ENCODE results near the gene TACC2. TPM values are rescaled to one million over a fixed set of nuclear protein-coding genes. Genes with fewer than 3 reads are reported as not detected.
A peak's percentile ranks its signal among the peaks of the same experiment; 100 is the strongest.
"Not testable (repeated sequence)": the region's sequence is repeated elsewhere in the genome, so short reads cannot be mapped to it uniquely, and the experiment has no call there.

TACC2 gene
- total RNA-seq, 1 experiment from 2014 or later, result 7.3 TPM

DNA sequence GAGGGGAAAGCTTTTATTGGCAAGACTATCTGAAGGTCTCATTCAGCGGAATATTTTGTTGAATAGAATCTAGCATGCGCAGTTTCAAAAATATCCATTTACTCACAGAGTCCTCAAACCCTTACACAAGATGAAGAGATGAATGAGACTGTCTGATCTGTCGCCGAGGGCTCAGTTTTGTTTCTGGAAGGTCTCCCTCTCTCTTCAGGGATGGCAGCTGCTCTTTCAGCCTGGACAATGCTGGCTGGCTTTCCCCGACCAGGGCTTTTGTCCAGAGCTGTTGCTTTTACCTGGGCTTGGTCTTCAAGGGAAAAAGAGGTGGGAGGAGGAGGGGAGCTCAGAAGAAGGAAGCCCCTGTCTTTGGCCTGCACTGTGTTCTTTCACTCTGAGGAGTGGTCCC, 200.2 kb downstream of the TACC2 start:
- DNase-seq (ENCODE audit: low read depth), result no peak

GRCh38 chr10:122190176-122190943, 201.4 kb downstream of the TACC2 start:
- DNase-seq (ENCODE audit: low read depth), result no peak

DNA sequence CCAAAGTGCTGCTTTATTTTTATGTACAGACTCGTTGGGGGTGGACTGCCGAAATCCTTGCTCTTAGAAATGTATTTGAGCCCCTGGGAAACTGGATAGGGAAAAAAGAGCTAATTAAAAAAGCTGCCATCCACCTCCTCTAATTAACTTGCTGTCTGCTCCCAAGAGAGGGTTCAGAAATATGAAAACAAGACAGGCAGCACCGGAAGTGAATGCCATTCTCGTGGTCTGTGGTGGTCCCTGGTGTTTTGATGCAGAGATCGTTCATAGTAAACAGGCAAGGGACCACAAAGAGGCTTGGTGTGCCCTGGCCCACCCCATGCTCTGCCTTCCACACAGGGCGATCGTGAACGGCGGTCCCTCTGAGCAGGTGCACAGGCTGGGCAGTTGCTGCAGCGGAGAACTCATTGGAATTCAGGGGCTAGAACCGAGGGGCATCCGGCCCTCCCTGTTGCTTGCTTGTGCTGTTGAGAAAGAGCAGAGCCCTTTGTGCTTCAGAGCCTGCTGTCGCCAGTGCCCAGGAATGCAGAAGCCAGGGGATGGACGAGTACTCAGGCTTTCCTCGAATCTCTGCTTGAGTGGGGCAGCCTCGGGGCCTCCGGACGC, 203.1 kb downstream of the TACC2 start:
- DNase-seq (ENCODE audit: low read depth), result no peak

DNA sequence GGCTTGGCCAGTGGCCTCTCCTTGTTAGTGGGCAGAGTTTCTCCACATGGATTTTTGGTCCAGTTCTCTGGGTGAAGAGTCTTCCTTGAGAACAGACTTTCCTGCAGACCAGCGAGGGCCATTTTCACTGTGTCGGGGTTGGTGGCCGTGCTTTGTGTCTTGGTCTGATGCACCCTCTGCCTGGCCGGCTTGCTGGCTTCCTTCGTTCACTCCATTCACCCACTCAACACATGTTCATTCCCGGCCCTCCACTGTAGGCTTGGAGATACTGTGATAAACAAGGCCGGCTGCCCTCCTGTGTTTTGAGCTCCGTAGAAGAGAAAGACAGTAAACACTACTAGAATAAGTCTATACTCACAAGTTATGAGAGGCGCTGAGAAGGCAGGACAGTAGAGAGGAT, 205.3 kb downstream of the TACC2 start:
- DNase-seq (ENCODE audit: low read depth), result no peak

DNA sequence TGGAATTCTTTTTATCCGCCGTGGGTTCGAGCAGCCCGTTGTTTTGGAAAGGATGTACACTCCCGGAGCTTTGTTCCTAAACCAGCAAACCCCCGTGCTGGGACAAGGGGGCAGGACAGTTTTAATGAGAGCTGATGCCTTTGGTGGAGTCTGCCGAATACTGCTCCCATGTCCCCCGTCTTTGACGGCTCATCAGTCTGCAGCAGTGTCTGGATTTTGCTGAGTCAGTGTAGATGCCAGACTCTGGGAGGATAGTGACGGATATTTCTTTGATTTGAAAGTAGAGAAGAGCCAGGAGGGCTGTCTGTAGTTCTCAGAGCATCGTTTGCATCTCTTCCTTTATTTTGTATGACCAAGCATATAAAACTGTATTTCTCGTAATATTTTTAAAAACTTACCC, 207.3 kb downstream of the TACC2 start:
- no peak for DNase-seq (ENCODE audit: low read depth)

DNA sequence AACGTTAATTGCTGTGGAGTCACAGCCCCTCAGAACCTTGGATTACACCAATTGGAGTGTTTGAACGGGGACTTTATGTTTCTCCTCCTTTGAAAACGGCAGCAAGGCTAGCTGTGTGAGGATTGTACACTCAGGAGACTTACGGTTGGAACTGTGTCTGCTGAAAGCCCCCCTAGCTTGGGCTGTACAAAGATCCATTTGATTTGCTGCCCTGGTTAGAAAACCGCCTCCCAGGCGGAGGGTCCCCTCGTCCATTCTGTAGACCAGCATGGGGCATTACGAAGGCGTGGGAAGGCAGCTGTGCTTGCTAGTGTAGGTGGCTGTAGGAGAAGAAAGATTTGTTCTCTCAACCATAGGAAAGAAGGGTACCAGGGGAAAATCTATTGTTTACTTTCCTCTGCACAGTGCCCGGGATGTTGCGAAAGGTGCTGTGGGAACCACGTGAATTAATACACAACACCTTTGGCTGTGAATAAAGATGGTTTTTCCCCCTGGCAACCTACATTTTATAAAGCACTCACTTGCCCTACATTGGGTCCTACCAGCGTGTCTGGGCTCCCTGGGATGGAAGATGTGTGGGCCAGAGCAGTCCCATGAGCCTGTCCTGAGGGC, 208.8 kb downstream of the TACC2 start:
- DNase-seq (ENCODE audit: low read depth), result no peak

DNA sequence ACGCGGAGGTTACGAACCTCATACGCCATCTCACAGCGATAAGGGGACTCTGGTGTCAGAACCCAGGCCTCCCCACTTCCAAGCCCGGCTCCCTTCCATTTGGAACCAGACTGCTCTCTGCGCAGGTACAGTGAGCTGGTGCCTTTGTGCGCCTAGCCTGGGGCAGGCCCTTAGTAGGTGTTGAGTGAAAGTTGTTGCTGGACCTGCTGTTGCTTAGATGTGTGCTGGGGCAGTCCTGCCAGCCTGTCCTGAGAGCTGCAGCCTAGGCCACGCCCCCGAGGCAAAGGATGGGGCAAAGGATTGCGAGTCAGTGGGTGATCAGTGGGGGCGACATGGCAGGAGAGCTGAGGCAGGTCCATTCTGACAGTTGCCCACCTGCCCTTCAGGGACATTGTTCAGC, 209.7 kb downstream of the TACC2 start:
- DNase-seq (ENCODE audit: low read depth), result no peak

GRCh38 chr10:122199070-122199469, 210.1 kb downstream of the TACC2 start:
- no peak for DNase-seq (ENCODE audit: low read depth)

DNA sequence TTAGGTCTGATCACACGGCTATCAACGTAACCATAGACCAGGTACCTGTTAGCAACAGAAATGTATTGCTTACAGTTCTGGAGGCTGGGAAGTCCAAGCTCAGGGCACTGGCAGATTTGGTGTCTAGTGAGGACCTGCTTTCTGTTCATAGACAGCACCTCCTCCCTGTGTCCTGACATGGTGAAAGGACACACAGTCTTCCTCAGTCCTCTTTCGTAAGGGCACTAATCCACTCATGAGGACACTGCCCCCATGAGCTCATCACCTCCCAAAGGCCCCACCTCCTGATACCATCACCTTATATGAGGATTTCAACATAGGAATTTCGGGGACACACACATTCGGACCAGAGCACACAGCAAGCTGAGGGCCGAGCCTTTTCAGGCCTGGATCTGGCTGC, 210.7 kb downstream of the TACC2 start:
- no peak for DNase-seq (ENCODE audit: low read depth)

- DNase-seq (ENCODE audit: low read depth), result no peak
Observed at GRCh38 chr10:122201401-122201800, 212.4 kb downstream of the TACC2 start.

GRCh38 chr10:122203180-122203579, 214.2 kb downstream of the TACC2 start:
- not testable (repeated sequence) for DNase-seq (ENCODE audit: low read depth)

- DNase-seq (ENCODE audit: low read depth), result no peak
Observed at GRCh38 chr10:122204691-122205489, 215.9 kb downstream of the TACC2 start.

GRCh38 chr10:122206471-122207065, 217.6 kb downstream of the TACC2 start:
- peak; percentile 46 for DNase-seq (ENCODE audit: low read depth)

GRCh38 chr10:122207163-122207562, 218.2 kb downstream of the TACC2 start:
- DNase-seq (ENCODE audit: low read depth), result no peak

DNA sequence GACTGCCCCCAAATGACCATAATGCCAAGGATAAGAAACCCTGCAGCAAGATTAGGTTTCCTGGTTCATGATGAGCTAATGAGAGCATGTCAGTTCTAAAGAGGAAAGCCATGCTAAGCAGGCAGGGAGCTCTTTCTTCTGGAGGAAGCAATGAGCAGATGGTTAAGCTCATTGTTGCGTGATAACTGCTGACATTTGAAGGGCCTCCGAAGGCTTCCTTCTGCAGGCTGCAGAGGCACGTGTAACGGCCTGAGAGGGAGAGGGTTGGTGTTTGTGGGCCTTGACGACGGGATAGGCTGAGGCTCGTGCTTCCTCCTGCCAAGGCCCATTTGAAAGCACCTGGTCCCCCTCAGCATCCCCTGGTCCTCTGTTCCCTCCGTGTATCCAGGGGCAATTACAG, 218.6 kb downstream of the TACC2 start:
- DNase-seq (ENCODE audit: low read depth), result no peak

- DNase-seq (ENCODE audit: low read depth), result no peak
Observed at GRCh38 chr10:122208571-122209430, 219.8 kb downstream of the TACC2 start.

- no peak for DNase-seq (ENCODE audit: low read depth)
Observed at GRCh38 chr10:122210481-122211265, 221.7 kb downstream of the TACC2 start.

DNA sequence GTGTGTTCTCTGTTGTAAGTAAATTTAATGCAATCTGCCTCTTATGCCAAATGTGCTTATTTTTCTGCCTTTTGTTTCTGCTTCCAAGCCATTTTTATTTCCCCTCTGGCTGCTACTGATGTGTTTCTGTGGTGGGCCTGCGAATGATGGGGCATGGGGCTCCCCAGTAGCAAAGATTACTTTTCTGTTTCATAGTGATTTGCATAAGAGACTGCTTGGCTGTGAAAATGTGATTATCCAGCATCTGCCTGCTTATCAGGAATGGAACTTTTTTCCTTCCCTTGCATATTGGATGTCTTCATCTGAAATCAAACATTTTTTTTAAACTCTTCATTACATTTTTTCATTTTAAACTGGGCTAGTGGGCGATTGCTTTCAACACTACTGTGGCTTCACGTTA, 224.4 kb downstream of the TACC2 start:
- DNase-seq (ENCODE audit: low read depth), result no peak

DNA sequence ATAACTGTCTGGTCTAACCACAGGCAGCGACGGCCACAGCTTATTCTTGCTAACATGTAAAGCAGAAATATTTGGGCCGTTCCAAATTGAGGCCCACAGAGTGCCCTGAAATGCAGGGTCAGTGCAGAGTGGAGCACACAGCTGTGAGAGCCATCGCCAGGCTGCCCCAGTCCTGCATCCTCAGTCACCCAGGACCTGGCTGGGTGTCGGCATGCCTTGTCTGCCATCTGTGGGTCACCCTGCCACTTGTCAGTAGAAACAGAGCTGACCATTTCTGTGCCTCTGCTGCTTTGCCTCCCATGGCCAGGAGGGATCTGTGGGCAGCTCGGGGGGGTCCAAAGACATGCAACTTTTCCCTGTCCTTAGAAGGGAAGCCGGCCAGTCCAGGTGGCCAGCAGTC, 224.8 kb downstream of the TACC2 start:
- no peak for DNase-seq (ENCODE audit: low read depth)

GRCh38 chr10:122216047-122216446, 227.1 kb downstream of the TACC2 start:
- no peak for DNase-seq (ENCODE audit: low read depth)
